H9 (cell line): ENCODE measurements around the gene DBF4. TPM values are rescaled to one million over a fixed set of nuclear protein-coding genes. Genes with fewer than 3 reads are reported as not detected.

Source experiments
- DNase-seq: peaks from one replicate; pipeline ENCODE4 v3.0.0-alpha.2; 2017
- H2AFZ ChIP-seq: one replicate; pipeline ENCODE4 v1.6.1; 2013; ENCODE audit warnings: mild to moderate bottlenecking, low read length, control low read depth, moderate library complexity
- H2AK5ac ChIP-seq: 2 replicates; pipeline ENCODE4 v1.6.1; 2013; ENCODE audit warnings: low read length, control low read depth, mixed read lengths; ENCODE audit not compliant: insufficient read length
- H2BK120ac ChIP-seq: one replicate; pipeline ENCODE4 v1.6.1; 2013; ENCODE audit warnings: low read depth, mild to moderate bottlenecking, low read length, control low read depth, inconsistent platforms; ENCODE audit not compliant: poor library complexity, severe bottlenecking
- H2BK12ac ChIP-seq: 2 replicates; pipeline ENCODE4 v1.6.1; 2013; ENCODE audit warnings: low read length, control low read depth, mixed read lengths, low read depth; ENCODE audit not compliant: insufficient read length
- H2BK15ac ChIP-seq: 2 replicates; pipeline ENCODE4 v1.6.1; 2013; ENCODE audit warnings: low read depth, low read length, control low read depth
- H2BK20ac ChIP-seq: one replicate; pipeline ENCODE4 v1.6.1; 2013; ENCODE audit warnings: low read depth, mild to moderate bottlenecking, low read length, control low read depth, inconsistent platforms; ENCODE audit not compliant: poor library complexity, severe bottlenecking
- H2BK5ac ChIP-seq: 2 replicates; pipeline ENCODE4 v1.6.1; 2013; ENCODE audit warnings: low read length, control low read depth, mixed read lengths; ENCODE audit not compliant: insufficient read length
- H3K14ac ChIP-seq: 2 replicates; pipeline ENCODE4 v1.6.1; 2013; ENCODE audit warnings: low read length, control low read depth; ENCODE audit not compliant: insufficient read depth
- H3K18ac ChIP-seq: 2 replicates; pipeline ENCODE4 v1.6.1; 2013; ENCODE audit warnings: low read depth, mild to moderate bottlenecking, mixed read lengths, low read length, control low read depth; ENCODE audit not compliant: insufficient read length
- H3K23ac ChIP-seq: 2 replicates; pipeline ENCODE4 v1.6.1; 2013; ENCODE audit warnings: low read length, control low read depth, mixed read lengths, low read depth; ENCODE audit not compliant: insufficient read length
- H3K23me2 ChIP-seq: 2 replicates; pipeline ENCODE4 v1.6.1; 2013; ENCODE audit warnings: low read depth, mild to moderate bottlenecking, mixed read lengths, low read length, control low read depth; ENCODE audit not compliant: insufficient read length, poor library complexity, severe bottlenecking
- H3K27ac ChIP-seq: 2 replicates; pipeline ENCODE4 v1.5.1; 2013; ENCODE audit warnings: low read length, control low read depth, mixed read lengths, low read depth; ENCODE audit not compliant: insufficient read length
- H3K27me3 ChIP-seq: 2 replicates; pipeline ENCODE4 v1.6.1; 2013; ENCODE audit warnings: low read length, control low read depth, inconsistent platforms; ENCODE audit not compliant: insufficient read depth
- H3K4ac ChIP-seq: 2 replicates; pipeline ENCODE4 v1.6.1; 2013; ENCODE audit warnings: low read depth, mild to moderate bottlenecking, control low read depth, inconsistent platforms, low read length, moderate library complexity
- H3K4me1 ChIP-seq: 2 replicates; pipeline ENCODE4 v1.6.1; 2013; ENCODE audit warnings: low read length, control low read depth, inconsistent platforms; ENCODE audit not compliant: insufficient read depth
- H3K4me2 ChIP-seq: 2 replicates; pipeline ENCODE4 v1.6.1; 2013; ENCODE audit warnings: low read length, control low read depth, mixed read lengths; ENCODE audit not compliant: insufficient read length, insufficient read depth
- H3K56ac ChIP-seq: 2 replicates; pipeline ENCODE4 v1.6.1; 2013; ENCODE audit warnings: low read depth, mild to moderate bottlenecking, mixed read lengths, low read length, control low read depth; ENCODE audit not compliant: insufficient read length
- H3K79me1 ChIP-seq: 2 replicates; pipeline ENCODE4 v1.6.1; 2013; ENCODE audit warnings: low read depth, mild to moderate bottlenecking, moderate library complexity, low read length, control low read depth, inconsistent platforms; ENCODE audit not compliant: insufficient read depth, poor library complexity, severe bottlenecking
- H3K79me2 ChIP-seq: 2 replicates; pipeline ENCODE4 v1.6.1; 2013; ENCODE audit warnings: low read length, control low read depth, inconsistent platforms; ENCODE audit not compliant: insufficient read depth
- H3K9ac ChIP-seq: 2 replicates; pipeline ENCODE4 v1.6.1; 2013; ENCODE audit warnings: low read length, control low read depth, mixed read lengths; ENCODE audit not compliant: insufficient read length; ENCODE audit errors: extremely low read depth
- H3K9me3 ChIP-seq: one replicate; pipeline ENCODE4 v1.6.1; 2013; ENCODE audit warnings: low read depth, low read length, inconsistent platforms; ENCODE audit not compliant: control insufficient read depth
- H3T11ph ChIP-seq: one replicate; pipeline ENCODE4 v1.6.1; 2013; ENCODE audit warnings: mild to moderate bottlenecking, low read length, control low read depth, inconsistent platforms
- H4K20me1 ChIP-seq: one replicate; pipeline ENCODE4 v1.6.1; 2013; ENCODE audit not compliant: control insufficient read depth, insufficient read length, insufficient read depth
- H4K5ac ChIP-seq: 2 replicates; pipeline ENCODE4 v1.6.1; 2013; ENCODE audit warnings: low read depth, mild to moderate bottlenecking, mixed read lengths, low read length, control low read depth; ENCODE audit not compliant: insufficient read length
- H4K8ac ChIP-seq: replicated peaks from 2 replicates; pipeline ENCODE4 v1.6.1; 2013; ENCODE audit warnings: low read length, control low read depth, mixed read lengths, low read depth; ENCODE audit not compliant: insufficient read length
- H4K91ac ChIP-seq: 2 replicates; pipeline ENCODE4 v1.6.1; 2013; ENCODE audit warnings: low read depth, mild to moderate bottlenecking, moderate library complexity, mixed read lengths, low read length, control low read depth; ENCODE audit not compliant: insufficient read length
- H3K27ac Mint-ChIP-seq, 3 experiments: 2 replicates in 2 of 3; 3 replicates in 1 of 3; pipeline ENCODE4 v1.8.0; 2020 to 2021; ENCODE audit warnings: mixed read lengths in 3 of 3, mild to moderate bottlenecking in 1 of 3, moderate library complexity in 1 of 3
- H3K27me3 Mint-ChIP-seq: 2 replicates; pipeline ENCODE4 v1.8.0; 2021; ENCODE audit warnings: low read depth, mild to moderate bottlenecking, moderate library complexity, mixed read lengths
- H3K36me3 Mint-ChIP-seq, 3 experiments: 2 replicates in 2 of 3; 3 replicates in 1 of 3; pipeline ENCODE4 v1.8.0; 2020 to 2021; ENCODE audit warnings: low read depth in 3 of 3, mixed read lengths in 3 of 3; ENCODE audit not compliant: insufficient read depth in 1 of 3
- H3K4me1 Mint-ChIP-seq, 2 experiments: 2 replicates each; pipeline ENCODE4 v1.8.0; 2020; ENCODE audit warnings: mixed read lengths in 2 of 2
- H3K4me3 Mint-ChIP-seq, 2 experiments: 2 replicates in 1 of 2; 3 replicates in 1 of 2; pipeline ENCODE4 v1.8.0; 2020 to 2021; ENCODE audit warnings: mild to moderate bottlenecking in 2 of 2, mixed read lengths in 2 of 2, moderate library complexity in 1 of 2
- H3K9me3 Mint-ChIP-seq, 2 experiments: 2 replicates in 1 of 2; 3 replicates in 1 of 2; pipeline ENCODE4 v1.8.0; 2020; ENCODE audit warnings: mild to moderate bottlenecking in 2 of 2, mixed read lengths in 2 of 2, moderate library complexity in 1 of 2
- WGBS: extraction: QIAGEN DNeasy Blood & Tissue Kit; methylation state at CpG from one replicate; pipeline ENCODE4 v1.1.7; 2013; ENCODE audit warnings: missing lambda C conversion rate, low lambda C conversion rate, mixed read lengths; ENCODE audit not compliant: insufficient read length; ENCODE audit errors: extremely low coverage; 5-methylcytosine and 5-hydroxymethylcytosine counted together
- total RNA-seq: library from RNA; stranded (reverse); gene quantifications from 2 replicates; pipeline ENCODE4 v1.2.1, GENCODE V29; 2021
- TF ChIP-seq, protein P1 (sequence below): fragments of 200-600 bp; sonication (generic); conservative IDR thresholded peaks from 3 replicates; pipeline ENCODE4 v1.8.0; 2021; ENCODE audit warnings: antibody characterized with exemption, mild to moderate bottlenecking

Gene DBF4
- total RNA-seq, 1 experiment from 2014 or later, result 75.9 TPM

DNA sequence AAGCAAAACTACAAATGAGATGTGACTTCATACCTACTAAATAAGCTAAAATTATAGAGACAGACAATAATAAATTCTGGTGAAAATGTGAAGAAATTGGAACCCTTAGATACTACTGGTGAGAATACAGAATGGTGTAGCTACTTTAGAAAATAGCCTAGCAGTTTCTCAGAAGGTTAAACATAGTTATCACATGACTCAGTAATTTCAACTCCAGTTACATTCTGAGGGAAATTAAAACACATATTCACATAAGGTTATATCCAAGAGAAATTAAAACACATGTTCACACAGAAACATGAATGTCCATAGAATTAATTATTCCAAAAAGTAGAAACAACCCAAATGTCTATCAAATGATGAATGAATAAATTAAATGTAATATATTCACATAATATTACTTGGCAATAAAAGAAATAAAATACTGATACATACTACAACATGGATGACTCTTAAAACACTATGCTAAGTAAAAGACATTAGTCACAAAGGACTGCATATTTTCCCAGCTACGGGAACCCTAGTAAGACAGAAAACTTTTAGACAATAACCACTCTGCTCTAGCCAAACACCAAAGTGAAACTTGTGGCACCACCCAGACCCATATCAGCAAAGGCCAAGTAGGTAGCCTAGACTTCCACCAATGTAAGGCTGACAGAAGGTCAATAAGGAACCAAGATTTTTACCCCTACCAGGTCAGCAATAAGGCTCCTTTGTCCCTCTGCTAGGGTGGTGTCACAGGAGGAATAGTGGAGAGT, 25.3 kb upstream of the DBF4 start:
- Histone ChIP-seq H4K5ac (no peak overlapping the region), H4K91ac (no peak overlapping the region), H3K79me2 (no peaks in the 10 kb centered on the region), H2BK20ac (no peak overlapping the region), H3K4me1 (no peaks in the 10 kb centered on the region), H2AFZ (no peak overlapping the region), H3K14ac (no peak overlapping the region), H2AK5ac (no peak overlapping the region), H3K79me1 (no peaks in the 10 kb centered on the region), H3K9me3 (no peaks in the 10 kb centered on the region), H3K56ac (no peak overlapping the region), H3T11ph (no peak overlapping the region), H3K23ac (no peak overlapping the region), H3K18ac (no peak overlapping the region), H3K4me2 (no peak overlapping the region), H4K20me1 (no peaks in the 10 kb centered on the region), H2BK120ac (no peak overlapping the region), H2BK5ac (no peak overlapping the region), H3K23me2 (no peaks in the 10 kb centered on the region), H4K8ac (no peak overlapping the region), H3K4ac (no peak overlapping the region), H3K27ac (no peak overlapping the region), H3K9ac (no peak overlapping the region), H2BK15ac (no peak overlapping the region), H3K27me3 (no peaks in the 10 kb centered on the region; the same call in 1 of the 2 replicates), H2BK12ac (no peak overlapping the region)
- Mint-ChIP-seq H3K36me3 (peaks cover 5 to 26% (median 10%) of the 10 kb centered on the region in 3 experiments; a peak in 6 of 7 replicates), H3K27ac (no peak overlapping the region; a peak in 1 of 7 replicates), H3K9me3 (no peaks in the 10 kb centered on the region), H3K27me3 (no peaks in the 10 kb centered on the region), H3K4me3 (no peak overlapping the region), H3K4me1 (peaks cover under 1% of the 10 kb centered on the region in 2 experiments; a peak in 3 of 4 replicates)
- no peak for DNase-seq
- WGBS, result no CpG with 5 or more reads among the region's 1 CpG
- TF ChIP-seq, protein P1, sequence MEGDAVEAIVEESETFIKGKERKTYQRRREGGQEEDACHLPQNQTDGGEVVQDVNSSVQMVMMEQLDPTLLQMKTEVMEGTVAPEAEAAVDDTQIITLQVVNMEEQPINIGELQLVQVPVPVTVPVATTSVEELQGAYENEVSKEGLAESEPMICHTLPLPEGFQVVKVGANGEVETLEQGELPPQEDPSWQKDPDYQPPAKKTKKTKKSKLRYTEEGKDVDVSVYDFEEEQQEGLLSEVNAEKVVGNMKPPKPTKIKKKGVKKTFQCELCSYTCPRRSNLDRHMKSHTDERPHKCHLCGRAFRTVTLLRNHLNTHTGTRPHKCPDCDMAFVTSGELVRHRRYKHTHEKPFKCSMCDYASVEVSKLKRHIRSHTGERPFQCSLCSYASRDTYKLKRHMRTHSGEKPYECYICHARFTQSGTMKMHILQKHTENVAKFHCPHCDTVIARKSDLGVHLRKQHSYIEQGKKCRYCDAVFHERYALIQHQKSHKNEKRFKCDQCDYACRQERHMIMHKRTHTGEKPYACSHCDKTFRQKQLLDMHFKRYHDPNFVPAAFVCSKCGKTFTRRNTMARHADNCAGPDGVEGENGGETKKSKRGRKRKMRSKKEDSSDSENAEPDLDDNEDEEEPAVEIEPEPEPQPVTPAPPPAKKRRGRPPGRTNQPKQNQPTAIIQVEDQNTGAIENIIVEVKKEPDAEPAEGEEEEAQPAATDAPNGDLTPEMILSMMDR, result no peak
